Vagina (tissue), 2 donors: ENCODE data around the gene PAMR1.

Source experiments
- POLR2A ChIP-seq, 2 donors: fragments of 450-650 bp; IDR thresholded peaks; one replicate each; pipeline ENCODE4 v1.6.1; 2017; ENCODE audit warnings: antibody characterized with exemption in 2 of 2, mild to moderate bottlenecking in 2 of 2, moderate library complexity in 2 of 2
- POLR2AphosphoS5 ChIP-seq, 2 donors: sonication (generic); formaldehyde crosslinking; IDR thresholded peaks; one replicate each; pipeline ENCODE4 v1.9.0; 2017; ENCODE audit warnings: antibody characterized with exemption in 2 of 2, mild to moderate bottlenecking in 2 of 2, low read depth in 1 of 2; ENCODE audit not compliant: insufficient read depth in 1 of 2
- TF ChIP-seq, protein P1 (sequence below), 3 experiments: fragments of 450-650 bp in 2 of 3; fragments of 200-600 bp in 1 of 3; sonication (generic) in 1 of 3; IDR thresholded peaks; one replicate each; pipeline ENCODE4 v1.5.1; 2017 to 2019; ENCODE audit warnings: antibody characterized with exemption in 3 of 3, mild to moderate bottlenecking in 2 of 3, moderate library complexity in 2 of 3

DNA sequence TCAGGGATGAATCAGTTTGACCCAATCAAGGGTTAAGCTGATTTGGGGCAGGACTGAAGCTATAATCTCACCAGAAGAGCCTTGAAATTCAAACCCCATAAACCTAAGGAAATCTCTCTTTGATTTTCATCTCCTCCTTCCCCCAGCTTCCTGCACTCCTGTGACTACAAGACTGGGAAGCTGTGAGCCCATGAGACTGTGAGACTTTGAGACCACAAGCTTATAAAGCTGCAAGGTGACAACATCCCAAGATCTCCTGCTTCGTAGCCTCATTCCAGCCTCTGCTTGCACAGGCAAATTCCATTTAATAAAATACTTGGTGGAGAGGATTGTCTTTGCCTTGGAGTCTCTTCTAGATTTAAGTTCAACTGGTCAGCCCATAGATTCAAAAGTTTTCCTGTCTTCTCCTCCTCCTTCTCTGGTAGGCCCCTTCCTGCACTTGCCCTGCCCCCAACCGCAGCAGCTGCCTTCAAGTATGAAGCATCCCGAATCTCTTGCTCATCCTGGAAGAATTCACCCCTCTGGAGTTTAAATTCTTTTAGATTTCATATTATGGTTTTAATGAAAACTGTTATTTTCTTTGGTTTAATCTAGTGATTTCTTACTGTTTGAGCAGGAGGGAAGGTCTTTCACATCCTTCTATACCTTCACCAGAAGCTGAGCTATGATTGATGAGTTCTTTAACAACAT is 42.1 kb downstream of the PAMR1 start:
- TF ChIP-seq, protein P1, sequence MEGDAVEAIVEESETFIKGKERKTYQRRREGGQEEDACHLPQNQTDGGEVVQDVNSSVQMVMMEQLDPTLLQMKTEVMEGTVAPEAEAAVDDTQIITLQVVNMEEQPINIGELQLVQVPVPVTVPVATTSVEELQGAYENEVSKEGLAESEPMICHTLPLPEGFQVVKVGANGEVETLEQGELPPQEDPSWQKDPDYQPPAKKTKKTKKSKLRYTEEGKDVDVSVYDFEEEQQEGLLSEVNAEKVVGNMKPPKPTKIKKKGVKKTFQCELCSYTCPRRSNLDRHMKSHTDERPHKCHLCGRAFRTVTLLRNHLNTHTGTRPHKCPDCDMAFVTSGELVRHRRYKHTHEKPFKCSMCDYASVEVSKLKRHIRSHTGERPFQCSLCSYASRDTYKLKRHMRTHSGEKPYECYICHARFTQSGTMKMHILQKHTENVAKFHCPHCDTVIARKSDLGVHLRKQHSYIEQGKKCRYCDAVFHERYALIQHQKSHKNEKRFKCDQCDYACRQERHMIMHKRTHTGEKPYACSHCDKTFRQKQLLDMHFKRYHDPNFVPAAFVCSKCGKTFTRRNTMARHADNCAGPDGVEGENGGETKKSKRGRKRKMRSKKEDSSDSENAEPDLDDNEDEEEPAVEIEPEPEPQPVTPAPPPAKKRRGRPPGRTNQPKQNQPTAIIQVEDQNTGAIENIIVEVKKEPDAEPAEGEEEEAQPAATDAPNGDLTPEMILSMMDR (IDR thresholded peaks at IDR 0.05): no peak
- TF ChIP-seq POLR2AphosphoS5 (IDR thresholded peaks at IDR 0.05; ENCODE audit: insufficient read depth in 1 of 2, low read depth in 1 of 2): no peak
- TF ChIP-seq POLR2A (IDR thresholded peaks at IDR 0.05): no peak
